Heart left ventricle (tissue), 13 donors: ENCODE data around the gene IMPG2.

Experiments
- CTCF ChIP-seq, 12 donors: fragments of 200-600 bp; sonication (generic) in 4 of 12; IDR thresholded peaks; one replicate each; pipeline versions ENCODE4 v1.5.0 to v1.8.0; 2018 to 2022; ENCODE audit warnings: antibody characterized with exemption in 12 of 12, mild to moderate bottlenecking in 5 of 12
- POLR2A ChIP-seq, 2 donors: fragments of 450-650 bp; IDR thresholded peaks; one replicate each; pipeline ENCODE4 v1.6.1; 2017; ENCODE audit warnings: antibody characterized with exemption in 2 of 2, mild to moderate bottlenecking in 2 of 2, moderate library complexity in 2 of 2
- donor health status: ischemic (EF 13 %, LVEDD 7.1; RV severe dilation, severe dysfunction).
- donor health status: DM: no; HTN: yes; CAD: no.
- donor health status: DM: no; HTN: no; CAD: no.
- donor health status: ischemic (EF 25% LVEDD 6.9; RV normal size, moderate dysfunction).
- donor health status: ischemic (EF 25% LVEDD 5.7; RV mildly dilated, moderate dysfunction).
- donor health status: ischemic (EF 35%, LVEDD 5.7; RV mildly dilated, moderate dysfunction).
- donor health status: nonischemic (EF 11% LVEDD 7.7; RV severe dilation, severe dysfunction).
- donor health status: DM: yes; HTN: yes; CAD: no.
- donor health status: PGD.
- donor health status: ischemic (EF 29% LVEDD 5.4; RV normal size, mild dysfunction).
- donor health status: nonischemic (EF 23%, LVEDD 6.1; RV moderate dilation, normal function).

GRCh38 chr3:101229681-101230080 lies 90.7 kb downstream of the IMPG2 start:
- TF ChIP-seq CTCF (IDR thresholded peaks at IDR 0.05) (peak in 6 of 12 donors; percentile 12 to 42 (median 24)), POLR2A (IDR thresholded peaks at IDR 0.05) (no peak)
